ENCODE data around the gene RAB19. TPM values are rescaled to one million over a fixed set of nuclear protein-coding genes. Genes with fewer than 3 reads are reported as not detected.

Gene RAB19
- total and polyA plus RNA-seq, 2 of the 8 experiments (the other 6 are each of a cell fraction or from before 2014, with no cell fraction given) = 9.8 to 11.0 TPM

GRCh38 chr7:140455743-140456142 lies 51.9 kb downstream of the RAB19 start (continued):
- peak in 1 of 2 experiments; percentile 41; a peak in 1 of 4 replicates for TF ChIP-seq SIN3A (conservative IDR thresholded peaks at IDR 0.05 in 1 of 2, IDR thresholded peaks at IDR 0.05 in 1 of 2; ENCODE audit: low read depth in 1 of 2, low read length in 2 of 2)
- TF ChIP-seq CBX8 (IDR thresholded peaks at IDR 0.05; ENCODE audit: borderline replicate concordance, low read depth, low read length) = no peak
- TF ChIP-seq CEBPB (IDR thresholded peaks at IDR 0.05; ENCODE audit: low read depth, low read length) = no peak
- peak; percentile 77; the same call in 1 of the 2 replicates for TF ChIP-seq TEAD4 (IDR thresholded peaks at IDR 0.05; ENCODE audit: low read depth, low read length)
- TF ChIP-seq CHD2 (IDR thresholded peaks at IDR 0.05; ENCODE audit: low read length) = no peak; the same call in 1 of the 2 replicates
- no peak for TF ChIP-seq POLR2AphosphoS5 (IDR thresholded peaks at IDR 0.05; ENCODE audit: low read depth, low read length)
- TF ChIP-seq BACH1 (IDR thresholded peaks at IDR 0.05; ENCODE audit: low read length) = peak; percentile 38
- 0 out of 2 replicates have a peak, but pooled peaks have one; percentile 18 for TF ChIP-seq TBP (IDR thresholded peaks at IDR 0.05; ENCODE audit: low read depth, low read length)
- no peak for TF ChIP-seq SIRT6 (IDR thresholded peaks at IDR 0.05; ENCODE audit: low read length)
- no peak for TF ChIP-seq PHF8 (conservative IDR thresholded peaks at IDR 0.05; ENCODE audit: low read depth, low read length)
- TF ChIP-seq, protein P1, sequence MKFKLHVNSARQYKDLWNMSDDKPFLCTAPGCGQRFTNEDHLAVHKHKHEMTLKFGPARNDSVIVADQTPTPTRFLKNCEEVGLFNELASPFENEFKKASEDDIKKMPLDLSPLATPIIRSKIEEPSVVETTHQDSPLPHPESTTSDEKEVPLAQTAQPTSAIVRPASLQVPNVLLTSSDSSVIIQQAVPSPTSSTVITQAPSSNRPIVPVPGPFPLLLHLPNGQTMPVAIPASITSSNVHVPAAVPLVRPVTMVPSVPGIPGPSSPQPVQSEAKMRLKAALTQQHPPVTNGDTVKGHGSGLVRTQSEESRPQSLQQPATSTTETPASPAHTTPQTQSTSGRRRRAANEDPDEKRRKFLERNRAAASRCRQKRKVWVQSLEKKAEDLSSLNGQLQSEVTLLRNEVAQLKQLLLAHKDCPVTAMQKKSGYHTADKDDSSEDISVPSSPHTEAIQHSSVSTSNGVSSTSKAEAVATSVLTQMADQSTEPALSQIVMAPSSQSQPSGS (IDR thresholded peaks at IDR 0.05; ENCODE audit: low read length) = no peak
- TF ChIP-seq, protein P2, sequence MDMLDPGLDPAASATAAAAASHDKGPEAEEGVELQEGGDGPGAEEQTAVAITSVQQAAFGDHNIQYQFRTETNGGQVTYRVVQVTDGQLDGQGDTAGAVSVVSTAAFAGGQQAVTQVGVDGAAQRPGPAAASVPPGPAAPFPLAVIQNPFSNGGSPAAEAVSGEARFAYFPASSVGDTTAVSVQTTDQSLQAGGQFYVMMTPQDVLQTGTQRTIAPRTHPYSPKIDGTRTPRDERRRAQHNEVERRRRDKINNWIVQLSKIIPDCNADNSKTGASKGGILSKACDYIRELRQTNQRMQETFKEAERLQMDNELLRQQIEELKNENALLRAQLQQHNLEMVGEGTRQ (IDR thresholded peaks at IDR 0.05; ENCODE audit: low read length) = peak; percentile 47; the same call in 1 of the 2 replicates
- TF ChIP-seq EGR1 (IDR thresholded peaks at IDR 0.05; ENCODE audit: borderline replicate concordance, low read depth, low read length) = no peak

Data from H1 (cell line).